Activated CD8-positive, alpha-beta memory T cell treated with anti-CD3 and anti-CD28 coated beads for 4 hours (primary cell): ENCODE data around the gene VPS37B.
"Not testable (repeated sequence)": the region's sequence is repeated elsewhere in the genome, so short reads cannot be mapped to it uniquely, and the experiment has no call there.

ENCODE experiments used
- DNase-seq, 2 donors: peaks; one replicate each; pipeline ENCODE4 v3.0.0-alpha.2; 2020; ENCODE audit warnings: low read depth in 2 of 2

VPS37B gene

DNA sequence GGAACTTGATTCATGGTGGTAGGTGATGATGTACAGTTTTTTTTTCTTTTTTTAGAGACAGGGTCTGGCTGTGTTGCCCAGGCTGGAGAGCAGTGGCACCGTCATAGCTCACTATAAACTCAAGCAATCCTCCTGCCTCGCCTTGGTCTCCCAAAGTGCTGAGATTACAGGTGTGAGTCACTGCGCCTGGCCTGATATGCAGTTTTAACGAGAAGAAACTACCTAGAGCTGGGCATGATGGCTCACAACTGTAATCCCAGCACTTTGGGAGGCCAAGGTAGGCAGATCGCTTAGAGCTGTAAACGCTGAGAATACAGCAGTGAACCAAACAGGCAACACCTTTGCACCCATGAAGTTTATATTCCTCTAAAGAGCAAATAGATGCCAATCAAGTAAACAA is 13.0 kb upstream of the VPS37B start:
- no peak for DNase-seq

GRCh38 chr12:122905258-122905657 is 9.3 kb upstream of the VPS37B start:
- DNase-seq, result not testable (repeated sequence)

GRCh38 chr12:122903693-122904034 is 7.7 kb upstream of the VPS37B start:
- DNase-seq, result no peak

DNA sequence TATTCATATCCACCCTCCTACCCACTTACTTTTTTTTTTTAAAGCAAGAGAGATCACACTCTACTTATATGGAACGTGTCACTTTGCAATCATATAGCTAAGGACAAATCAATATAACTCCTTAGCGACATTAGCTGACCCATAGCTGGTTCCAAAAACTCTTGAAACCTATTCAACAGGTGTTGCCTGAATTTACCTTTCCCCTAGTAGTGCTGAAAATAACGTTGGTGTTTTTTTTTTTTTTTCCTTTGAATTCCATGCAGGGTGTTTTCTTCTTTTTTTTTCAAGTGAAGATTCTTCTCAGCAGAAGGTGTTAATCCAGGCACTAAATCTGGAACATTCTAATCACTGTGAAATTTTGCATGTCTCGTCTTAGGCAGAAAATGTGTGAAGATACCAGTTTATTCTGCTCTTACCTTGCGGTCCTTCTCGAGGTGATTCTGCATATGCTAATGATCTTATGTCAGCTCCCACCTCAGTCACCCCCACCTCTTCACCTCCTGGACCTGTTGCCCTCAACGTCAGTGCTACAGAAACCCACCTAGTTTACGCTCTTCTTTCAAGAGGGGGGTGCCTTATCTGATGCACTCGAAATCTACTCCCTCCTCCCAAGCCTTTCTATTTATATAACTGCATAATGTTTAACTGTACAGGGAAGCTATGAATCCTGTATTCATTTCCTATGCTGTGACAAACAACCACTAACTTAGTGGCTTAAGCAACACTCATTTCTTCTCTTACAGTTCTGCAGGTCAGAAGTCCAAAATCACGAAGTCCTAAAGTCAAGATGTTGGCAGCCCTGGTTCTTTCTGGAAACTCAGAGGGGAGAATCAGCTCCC is 7.1 kb upstream of the VPS37B start:
- no peak for DNase-seq

DNA sequence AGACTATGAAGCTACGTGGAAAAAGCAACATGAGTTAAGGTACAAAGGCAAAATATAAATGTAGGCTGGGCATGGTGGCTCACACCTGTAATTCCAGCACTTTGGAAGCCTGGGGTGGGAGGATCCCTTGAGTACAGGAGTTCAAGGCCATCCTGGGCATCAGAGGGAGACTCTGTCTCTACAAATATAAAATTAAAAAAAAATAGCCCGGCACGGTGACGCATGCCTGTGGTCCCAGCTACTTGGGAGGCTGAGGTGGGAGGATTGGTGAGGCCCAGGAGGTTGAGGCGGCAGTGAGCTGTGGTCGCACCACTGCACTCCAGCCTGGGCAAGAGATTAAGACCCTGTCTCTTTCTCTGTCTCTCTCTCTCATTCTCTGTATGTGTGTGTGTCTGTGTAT is 4.0 kb upstream of the VPS37B start:
- no peak for DNase-seq

- DNase-seq, result no peak
Measured at GRCh38 chr12:122896662-122897061, 738 bp upstream of the VPS37B start.

DNA sequence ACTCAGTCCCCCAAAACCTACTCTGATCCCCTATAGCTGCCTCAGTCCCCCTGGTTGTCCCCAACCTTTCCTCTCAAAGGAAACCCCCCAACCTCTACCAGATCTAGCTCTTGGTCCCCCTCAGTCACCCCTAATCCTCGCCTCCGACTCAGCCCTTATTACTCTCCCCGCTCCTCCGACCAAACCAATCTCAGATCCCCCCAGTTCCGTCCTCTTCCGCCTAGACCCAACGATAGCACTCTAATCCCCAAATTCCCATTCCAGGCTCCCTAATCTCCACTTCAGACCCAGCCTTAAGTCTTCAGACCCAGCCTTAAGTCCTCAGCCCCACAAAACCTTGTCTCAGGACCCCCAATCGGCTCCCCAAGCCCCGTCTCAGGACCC is 612 bp downstream of the VPS37B start:
- DNase-seq, result no peak

- no peak for DNase-seq
Measured at GRCh38 chr12:122894193-122895121, 1.5 kb downstream of the VPS37B start.

DNA sequence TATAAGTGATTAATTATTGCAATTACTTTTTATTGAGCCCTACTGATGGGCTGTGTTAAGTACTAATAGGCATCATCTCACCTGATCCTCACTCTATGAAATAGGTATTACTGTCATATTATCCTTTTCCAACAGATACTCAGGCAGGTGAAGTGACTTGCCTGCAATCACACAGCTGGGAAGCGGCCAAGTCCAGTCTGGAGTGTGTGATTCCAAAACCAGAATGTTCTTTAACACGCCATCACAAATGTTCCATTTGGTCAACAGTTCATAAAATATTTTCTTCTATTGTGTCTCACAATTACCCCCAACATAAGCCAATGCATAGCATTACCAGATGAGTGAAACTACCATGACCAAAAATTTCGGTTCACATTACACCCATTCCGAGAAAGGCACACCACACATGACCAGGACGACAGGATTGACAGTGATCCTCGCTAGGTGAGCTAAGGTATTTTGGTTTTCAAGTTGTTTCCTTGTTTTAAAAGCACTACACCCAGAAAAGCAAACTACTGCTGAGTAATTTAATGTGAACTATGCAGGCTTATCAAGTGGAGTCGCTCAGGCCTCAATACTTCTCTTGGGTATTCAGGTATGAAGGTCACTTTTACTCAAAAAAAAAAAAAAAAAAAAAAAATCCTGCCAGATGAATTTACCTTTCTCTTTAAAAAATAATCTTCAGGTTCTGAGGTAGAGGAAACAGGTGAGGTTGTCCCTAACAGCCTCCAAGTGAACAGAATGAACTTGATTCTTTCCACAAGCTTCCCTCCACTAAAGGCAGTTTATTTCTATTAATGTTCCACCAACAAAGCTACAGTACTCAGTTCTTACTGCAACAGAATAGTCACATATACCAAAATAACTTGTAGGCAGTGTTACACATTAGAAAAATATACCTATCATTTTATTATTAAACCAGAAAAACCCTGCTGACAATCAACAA is 2.4 kb downstream of the VPS37B start:
- DNase-seq, result no peak

GRCh38 chr12:122892724-122893123 is 3.2 kb downstream of the VPS37B start:
- DNase-seq, result not testable (repeated sequence)

DNA sequence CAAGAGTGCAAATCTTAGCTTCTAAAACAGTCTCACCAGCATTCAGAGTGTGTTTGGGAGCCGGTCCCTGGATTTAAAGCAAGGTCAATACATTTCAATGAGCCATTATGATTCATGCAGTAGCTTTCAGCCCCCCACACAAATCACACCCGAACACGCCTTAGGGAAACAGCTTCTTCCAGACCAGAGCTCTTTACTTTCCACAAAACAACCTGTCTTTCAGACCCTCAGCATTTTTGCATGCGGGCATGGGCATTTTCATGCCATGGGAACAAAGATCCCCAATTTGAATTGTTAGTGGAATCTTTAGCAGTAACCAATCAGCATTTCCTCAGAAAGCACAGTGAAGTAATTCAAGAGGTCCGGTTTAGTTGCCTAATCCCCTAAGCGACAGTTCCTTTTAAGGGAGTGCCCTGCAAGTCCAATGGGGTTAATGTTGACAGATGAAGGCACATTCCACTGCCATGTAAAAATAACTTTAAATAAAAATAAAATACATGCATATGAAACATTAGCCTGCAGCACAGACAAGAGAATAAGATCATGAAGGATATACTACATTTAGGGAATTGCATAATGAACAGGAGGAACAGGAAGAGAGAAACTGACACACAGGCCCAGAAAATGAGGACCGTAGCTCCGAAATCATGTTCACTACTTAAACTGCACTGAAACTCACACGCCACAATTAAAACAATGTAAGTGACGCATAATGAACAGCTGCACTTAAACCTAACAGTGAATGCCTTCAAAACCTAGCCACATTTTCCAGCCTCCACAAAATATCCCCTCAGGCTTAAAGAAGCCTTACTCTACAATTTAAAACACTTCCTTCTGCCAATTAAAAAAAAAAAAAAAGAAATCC is 4.0 kb downstream of the VPS37B start:
- DNase-seq, result no peak

- no peak for DNase-seq
Measured at GRCh38 chr12:122889761-122890520, 6.0 kb downstream of the VPS37B start.

GRCh38 chr12:122888232-122888752 is 7.6 kb downstream of the VPS37B start:
- no peak for DNase-seq

GRCh38 chr12:122887819-122888212 is 8.1 kb downstream of the VPS37B start:
- DNase-seq, result no peak

- DNase-seq, result no peak
Measured at GRCh38 chr12:122886851-122887818, 8.8 kb downstream of the VPS37B start.

DNA sequence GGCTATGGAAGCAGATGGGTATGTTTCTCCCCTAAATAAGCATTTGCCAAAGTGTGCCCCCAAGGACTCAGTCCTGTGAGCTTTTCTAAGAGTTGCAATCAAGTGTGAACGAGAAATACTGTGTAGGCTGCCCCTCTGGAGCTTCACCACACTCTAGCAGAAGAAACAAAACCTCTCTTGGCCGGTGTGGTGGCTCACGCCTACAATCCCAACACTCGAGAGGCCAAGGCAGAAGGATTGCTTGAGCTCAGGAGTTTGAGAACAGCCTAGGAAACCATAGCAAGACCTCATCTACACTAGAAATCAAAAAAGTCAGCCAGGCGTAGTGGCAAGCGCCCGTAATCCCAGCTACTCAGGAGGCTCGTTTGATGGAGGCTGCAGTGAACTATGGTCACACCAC is 9.8 kb downstream of the VPS37B start:
- no peak for DNase-seq

DNA sequence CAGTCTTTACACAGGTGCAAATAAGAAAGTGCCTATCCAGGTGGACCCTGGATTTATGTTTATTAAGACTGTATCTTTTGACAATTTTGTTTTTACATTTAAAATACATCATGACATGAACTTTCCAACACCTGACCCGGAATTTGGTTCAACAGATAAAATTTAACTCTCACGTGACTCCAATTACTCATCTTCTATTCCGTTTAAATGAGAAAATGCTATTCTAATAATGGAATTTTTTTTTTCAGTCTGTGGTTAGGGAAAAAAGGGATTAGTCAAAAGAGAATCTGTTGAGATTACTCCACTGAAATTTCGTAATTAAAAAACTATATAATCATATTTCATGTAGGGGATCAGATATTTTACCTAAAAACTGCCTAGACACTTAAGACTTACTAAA is 11.1 kb downstream of the VPS37B start:
- no peak for DNase-seq

- DNase-seq, result no peak
Measured at GRCh38 chr12:122884091-122884826, 11.7 kb downstream of the VPS37B start.
